GM19438 (cell line): ENCODE data around the gene CTSW.

Source experiments
- ATAC-seq: cut with Tn5 transposase; IDR thresholded peaks from one replicate; pipeline ENCODE4 v1.9.1; 2021; ENCODE audit warnings: low read depth; ENCODE audit not compliant: unreplicated experiment

Gene CTSW

GRCh38 chr11:65855927-65856363, 23.7 kb upstream of the CTSW start:
- ATAC-seq, result no peak

GRCh38 chr11:65856689-65857499, 22.7 kb upstream of the CTSW start:
- ATAC-seq, result no peak

GRCh38 chr11:65857500-65857852, 22.2 kb upstream of the CTSW start:
- ATAC-seq, result no peak

- ATAC-seq, result peak; percentile 35
These were observed 21.6 kb upstream of the CTSW start, which contains the start of gene CFL1 for GRCh38 chr11:65857853-65858680. Gene CFL1 (minus strand): TSS chr11:65858180. CDS start chr11:65858099, 81 bp downstream.

- ATAC-seq, result no peak
These were observed 21.0 kb upstream of the CTSW start for GRCh38 chr11:65858681-65859087.

GRCh38 chr11:65859095-65859811, 20.4 kb upstream of the CTSW start:
- peak; percentile 47 for ATAC-seq

- no peak for ATAC-seq
These were observed 19.8 kb upstream of the CTSW start for GRCh38 chr11:65859812-65860277.

GRCh38 chr11:65860278-65861164, 19.1 kb upstream of the CTSW start, which contains the start of gene MUS81:
Gene MUS81 (plus strand): TSS chr11:65860433. CDS start chr11:65860754, 321 bp downstream.
- no peak for ATAC-seq

GRCh38 chr11:65861165-65861505, 18.5 kb upstream of the CTSW start:
- ATAC-seq, result no peak

- ATAC-seq, result no peak
These were observed 18.0 kb upstream of the CTSW start for GRCh38 chr11:65861533-65862183.

- no peak for ATAC-seq
These were observed 17.4 kb upstream of the CTSW start for GRCh38 chr11:65862191-65862735.

- ATAC-seq, result no peak
These were observed 16.4 kb upstream of the CTSW start for GRCh38 chr11:65862941-65863888.

GRCh38 chr11:65863889-65864705, 15.5 kb upstream of the CTSW start:
- ATAC-seq, result no peak

GRCh38 chr11:65864706-65865471, 14.7 kb upstream of the CTSW start:
- ATAC-seq, result no peak

GRCh38 chr11:65865550-65866172, 14.0 kb upstream of the CTSW start:
- ATAC-seq, result no peak
